H9 (cell line): ENCODE measurements around the gene JARID2. TPM values are rescaled to one million over a fixed set of nuclear protein-coding genes. Genes with fewer than 3 reads are reported as not detected.

Source experiments
- DNase-seq: peaks from one replicate; pipeline ENCODE4 v3.0.0-alpha.2; 2017
- H2AFZ ChIP-seq: one replicate; pipeline ENCODE4 v1.6.1; 2013; ENCODE audit warnings: mild to moderate bottlenecking, low read length, control low read depth, moderate library complexity
- H2AK5ac ChIP-seq: 2 replicates; pipeline ENCODE4 v1.6.1; 2013; ENCODE audit warnings: low read length, control low read depth, mixed read lengths; ENCODE audit not compliant: insufficient read length
- H2BK120ac ChIP-seq: one replicate; pipeline ENCODE4 v1.6.1; 2013; ENCODE audit warnings: low read depth, mild to moderate bottlenecking, low read length, control low read depth, inconsistent platforms; ENCODE audit not compliant: poor library complexity, severe bottlenecking
- H2BK12ac ChIP-seq: 2 replicates; pipeline ENCODE4 v1.6.1; 2013; ENCODE audit warnings: low read length, control low read depth, mixed read lengths, low read depth; ENCODE audit not compliant: insufficient read length
- H2BK15ac ChIP-seq: 2 replicates; pipeline ENCODE4 v1.6.1; 2013; ENCODE audit warnings: low read depth, low read length, control low read depth
- H2BK20ac ChIP-seq: one replicate; pipeline ENCODE4 v1.6.1; 2013; ENCODE audit warnings: low read depth, mild to moderate bottlenecking, low read length, control low read depth, inconsistent platforms; ENCODE audit not compliant: poor library complexity, severe bottlenecking
- H2BK5ac ChIP-seq: 2 replicates; pipeline ENCODE4 v1.6.1; 2013; ENCODE audit warnings: low read length, control low read depth, mixed read lengths; ENCODE audit not compliant: insufficient read length
- H3K14ac ChIP-seq: 2 replicates; pipeline ENCODE4 v1.6.1; 2013; ENCODE audit warnings: low read length, control low read depth; ENCODE audit not compliant: insufficient read depth
- H3K18ac ChIP-seq: 2 replicates; pipeline ENCODE4 v1.6.1; 2013; ENCODE audit warnings: low read depth, mild to moderate bottlenecking, mixed read lengths, low read length, control low read depth; ENCODE audit not compliant: insufficient read length
- H3K23ac ChIP-seq: 2 replicates; pipeline ENCODE4 v1.6.1; 2013; ENCODE audit warnings: low read length, control low read depth, mixed read lengths, low read depth; ENCODE audit not compliant: insufficient read length
- H3K23me2 ChIP-seq: 2 replicates; pipeline ENCODE4 v1.6.1; 2013; ENCODE audit warnings: low read depth, mild to moderate bottlenecking, mixed read lengths, low read length, control low read depth; ENCODE audit not compliant: insufficient read length, poor library complexity, severe bottlenecking
- H3K27ac ChIP-seq: 2 replicates; pipeline ENCODE4 v1.5.1; 2013; ENCODE audit warnings: low read length, control low read depth, mixed read lengths, low read depth; ENCODE audit not compliant: insufficient read length
- H3K27me3 ChIP-seq: 2 replicates; pipeline ENCODE4 v1.6.1; 2013; ENCODE audit warnings: low read length, control low read depth, inconsistent platforms; ENCODE audit not compliant: insufficient read depth
- H3K4ac ChIP-seq: 2 replicates; pipeline ENCODE4 v1.6.1; 2013; ENCODE audit warnings: low read depth, mild to moderate bottlenecking, control low read depth, inconsistent platforms, low read length, moderate library complexity
- H3K4me1 ChIP-seq: 2 replicates; pipeline ENCODE4 v1.6.1; 2013; ENCODE audit warnings: low read length, control low read depth, inconsistent platforms; ENCODE audit not compliant: insufficient read depth
- H3K4me2 ChIP-seq: 2 replicates; pipeline ENCODE4 v1.6.1; 2013; ENCODE audit warnings: low read length, control low read depth, mixed read lengths; ENCODE audit not compliant: insufficient read length, insufficient read depth
- H3K56ac ChIP-seq: 2 replicates; pipeline ENCODE4 v1.6.1; 2013; ENCODE audit warnings: low read depth, mild to moderate bottlenecking, mixed read lengths, low read length, control low read depth; ENCODE audit not compliant: insufficient read length
- H3K79me1 ChIP-seq: 2 replicates; pipeline ENCODE4 v1.6.1; 2013; ENCODE audit warnings: low read depth, mild to moderate bottlenecking, moderate library complexity, low read length, control low read depth, inconsistent platforms; ENCODE audit not compliant: insufficient read depth, poor library complexity, severe bottlenecking
- H3K79me2 ChIP-seq: 2 replicates; pipeline ENCODE4 v1.6.1; 2013; ENCODE audit warnings: low read length, control low read depth, inconsistent platforms; ENCODE audit not compliant: insufficient read depth
- H3K9ac ChIP-seq: 2 replicates; pipeline ENCODE4 v1.6.1; 2013; ENCODE audit warnings: low read length, control low read depth, mixed read lengths; ENCODE audit not compliant: insufficient read length; ENCODE audit errors: extremely low read depth
- H3K9me3 ChIP-seq: one replicate; pipeline ENCODE4 v1.6.1; 2013; ENCODE audit warnings: low read depth, low read length, inconsistent platforms; ENCODE audit not compliant: control insufficient read depth
- H3T11ph ChIP-seq: one replicate; pipeline ENCODE4 v1.6.1; 2013; ENCODE audit warnings: mild to moderate bottlenecking, low read length, control low read depth, inconsistent platforms
- H4K20me1 ChIP-seq: one replicate; pipeline ENCODE4 v1.6.1; 2013; ENCODE audit not compliant: control insufficient read depth, insufficient read length, insufficient read depth
- H4K5ac ChIP-seq: 2 replicates; pipeline ENCODE4 v1.6.1; 2013; ENCODE audit warnings: low read depth, mild to moderate bottlenecking, mixed read lengths, low read length, control low read depth; ENCODE audit not compliant: insufficient read length
- H4K8ac ChIP-seq: replicated peaks from 2 replicates; pipeline ENCODE4 v1.6.1; 2013; ENCODE audit warnings: low read length, control low read depth, mixed read lengths, low read depth; ENCODE audit not compliant: insufficient read length
- H4K91ac ChIP-seq: 2 replicates; pipeline ENCODE4 v1.6.1; 2013; ENCODE audit warnings: low read depth, mild to moderate bottlenecking, moderate library complexity, mixed read lengths, low read length, control low read depth; ENCODE audit not compliant: insufficient read length
- H3K27ac Mint-ChIP-seq, 3 experiments: 2 replicates in 2 of 3; 3 replicates in 1 of 3; pipeline ENCODE4 v1.8.0; 2020 to 2021; ENCODE audit warnings: mixed read lengths in 3 of 3, mild to moderate bottlenecking in 1 of 3, moderate library complexity in 1 of 3
- H3K27me3 Mint-ChIP-seq: 2 replicates; pipeline ENCODE4 v1.8.0; 2021; ENCODE audit warnings: low read depth, mild to moderate bottlenecking, moderate library complexity, mixed read lengths
- H3K36me3 Mint-ChIP-seq, 3 experiments: 2 replicates in 2 of 3; 3 replicates in 1 of 3; pipeline ENCODE4 v1.8.0; 2020 to 2021; ENCODE audit warnings: low read depth in 3 of 3, mixed read lengths in 3 of 3; ENCODE audit not compliant: insufficient read depth in 1 of 3
- H3K4me1 Mint-ChIP-seq, 2 experiments: 2 replicates each; pipeline ENCODE4 v1.8.0; 2020; ENCODE audit warnings: mixed read lengths in 2 of 2
- H3K4me3 Mint-ChIP-seq, 2 experiments: 2 replicates in 1 of 2; 3 replicates in 1 of 2; pipeline ENCODE4 v1.8.0; 2020 to 2021; ENCODE audit warnings: mild to moderate bottlenecking in 2 of 2, mixed read lengths in 2 of 2, moderate library complexity in 1 of 2
- H3K9me3 Mint-ChIP-seq, 2 experiments: 2 replicates in 1 of 2; 3 replicates in 1 of 2; pipeline ENCODE4 v1.8.0; 2020; ENCODE audit warnings: mild to moderate bottlenecking in 2 of 2, mixed read lengths in 2 of 2, moderate library complexity in 1 of 2
- CTCF ChIP-seq: fragments of 200-600 bp; sonication (generic); conservative IDR thresholded peaks from 3 replicates; pipeline ENCODE4 v1.8.0; 2021; ENCODE audit warnings: antibody characterized with exemption, mild to moderate bottlenecking
- WGBS: extraction: QIAGEN DNeasy Blood & Tissue Kit; methylation state at CpG from one replicate; pipeline ENCODE4 v1.1.7; 2013; ENCODE audit warnings: missing lambda C conversion rate, low lambda C conversion rate, mixed read lengths; ENCODE audit not compliant: insufficient read length; ENCODE audit errors: extremely low coverage; 5-methylcytosine and 5-hydroxymethylcytosine counted together
- total RNA-seq: library from RNA; stranded (reverse); gene quantifications from 2 replicates; pipeline ENCODE4 v1.2.1, GENCODE V29; 2021

Gene JARID2
- total RNA-seq, 1 experiment from 2014 or later: 174 TPM

- no peaks in the 10 kb centered on the region for H3K27me3 ChIP-seq
- H3K4ac ChIP-seq: no peak overlapping the region
- H2BK15ac ChIP-seq: no peak overlapping the region
- H3K79me1 ChIP-seq: peaks cover 21% of the 10 kb centered on the region
- no peak overlapping the region for H3K27ac ChIP-seq
- H3K4me3 Mint-ChIP-seq: no peak overlapping the region
- H3K27ac Mint-ChIP-seq: peak overlapping the region in 1 of 3 experiments; percentile 70; a peak in 1 of 7 replicates
- H2BK12ac ChIP-seq: no peak overlapping the region
- H4K5ac ChIP-seq: no peak overlapping the region
- no peak for TF ChIP-seq CTCF
- H3K56ac ChIP-seq: no peak overlapping the region
- no peak overlapping the region for H3K18ac ChIP-seq
- H2BK20ac ChIP-seq: no peak overlapping the region
- H3K9me3 ChIP-seq: no peaks in the 10 kb centered on the region
- H3K4me1 Mint-ChIP-seq: peaks cover 52 to 60% of the 10 kb centered on the region in 2 experiments
- WGBS: no CpG with 5 or more reads among the region's 4 CpGs
- no peak overlapping the region for H2AK5ac ChIP-seq
- H3K23ac ChIP-seq: no peak overlapping the region
- no peak overlapping the region for H3K14ac ChIP-seq
- no peak for DNase-seq
- H2BK120ac ChIP-seq: no peak overlapping the region
- no peaks in the 10 kb centered on the region; the same call in 1 of the 2 replicates for H3K27me3 Mint-ChIP-seq
- peaks cover 20 to 48% (median 43%) of the 10 kb centered on the region in 3 experiments; a peak in 6 of 7 replicates for H3K36me3 Mint-ChIP-seq
- H4K20me1 ChIP-seq: no peaks in the 10 kb centered on the region
- no peak overlapping the region for H2AFZ ChIP-seq
- H3K4me1 ChIP-seq: peaks cover 9% of the 10 kb centered on the region; the same call in 1 of the 2 replicates
- peaks cover 74% of the 10 kb centered on the region for H3K79me2 ChIP-seq
- H4K91ac ChIP-seq: no peak overlapping the region
- no peak overlapping the region for H4K8ac ChIP-seq
- no peaks in the 10 kb centered on the region for H3K9me3 Mint-ChIP-seq
- H2BK5ac ChIP-seq: no peak overlapping the region
- H3T11ph ChIP-seq: no peak overlapping the region
- no peak overlapping the region for H3K9ac ChIP-seq
- no peaks in the 10 kb centered on the region for H3K23me2 ChIP-seq
- no peak overlapping the region for H3K4me2 ChIP-seq
Observed at GRCh38 chr6:15451738-15452137, 205.9 kb downstream of the JARID2 start.
